ENCODE measurements around the gene SSRP1. TPM values are rescaled to one million over a fixed set of nuclear protein-coding genes. Genes with fewer than 3 reads are reported as not detected.

The SSRP1 gene
- total RNA-seq, 1 donor from 2014 or later = 96.6 TPM

GRCh38 chr11:57347336-57347735 lies 11.6 kb upstream of the SSRP1 start:
- H3K36me3 ChIP-seq (ENCODE audit: control insufficient read depth, insufficient read depth, low read length) = no peaks in the 10 kb centered on the region
- TF ChIP-seq CTCF (IDR thresholded peaks at IDR 0.05; ENCODE audit: insufficient read depth, low read length, severe bottlenecking) = no peak
- no peak for DNase-seq (ENCODE audit: low read depth)
- H3K27me3 ChIP-seq (ENCODE audit: control insufficient read depth, insufficient read depth, low read length) = no peaks in the 10 kb centered on the region
- no peak for FAIRE-seq
- H3K4me3 ChIP-seq (ENCODE audit: low read depth, low read length) = no peak overlapping the region

GRCh38 chr11:57345555-57346211 lies 10.0 kb upstream of the SSRP1 start:
- DNase-seq (ENCODE audit: low read depth) = peak; percentile 56
- TF ChIP-seq CTCF (IDR thresholded peaks at IDR 0.05; ENCODE audit: insufficient read depth, low read length, severe bottlenecking) = peak; percentile 75
- Histone ChIP-seq H3K4me3 (ENCODE audit: low read depth, low read length) (no peak overlapping the region), H3K27me3 (ENCODE audit: control insufficient read depth, insufficient read depth, low read length) (no peaks in the 10 kb centered on the region), H3K36me3 (ENCODE audit: control insufficient read depth, insufficient read depth, low read length) (no peaks in the 10 kb centered on the region)
- no peak for FAIRE-seq

GRCh38 chr11:57344826-57345225 lies 9.1 kb upstream of the SSRP1 start:
- no peak for DNase-seq (ENCODE audit: low read depth)

GRCh38 chr11:57343825-57344224 lies 8.1 kb upstream of the SSRP1 start:
- FAIRE-seq (no peak), DNase-seq (ENCODE audit: low read depth) (no peak)
- TF ChIP-seq CTCF (IDR thresholded peaks at IDR 0.05; ENCODE audit: insufficient read depth, low read length, severe bottlenecking) = no peak
- Histone ChIP-seq H3K4me3 (ENCODE audit: low read depth, low read length) (no peak overlapping the region), H3K36me3 (ENCODE audit: control insufficient read depth, insufficient read depth, low read length) (no peaks in the 10 kb centered on the region), H3K27me3 (ENCODE audit: control insufficient read depth, insufficient read depth, low read length) (no peaks in the 10 kb centered on the region)

More at GRCh38 chr11:57344826-57345225, 9.1 kb upstream of the SSRP1 start:
- Histone ChIP-seq H3K36me3 (ENCODE audit: control insufficient read depth, insufficient read depth, low read length) (no peaks in the 10 kb centered on the region), H3K27me3 (ENCODE audit: control insufficient read depth, insufficient read depth, low read length) (no peaks in the 10 kb centered on the region), H3K4me3 (ENCODE audit: low read depth, low read length) (no peak overlapping the region)
- peak; percentile 90 for FAIRE-seq
- TF ChIP-seq CTCF (IDR thresholded peaks at IDR 0.05; ENCODE audit: insufficient read depth, low read length, severe bottlenecking) = no peak

- no peaks in the 10 kb centered on the region for H3K27me3 ChIP-seq (ENCODE audit: control insufficient read depth, insufficient read depth, low read length)
- no peak for TF ChIP-seq CTCF (IDR thresholded peaks at IDR 0.05; ENCODE audit: insufficient read depth, low read length, severe bottlenecking)
- DNase-seq (ENCODE audit: low read depth) (no peak), FAIRE-seq (no peak)
- no peak overlapping the region for H3K4me3 ChIP-seq (ENCODE audit: low read depth, low read length)
- H3K36me3 ChIP-seq (ENCODE audit: control insufficient read depth, insufficient read depth, low read length) = no peaks in the 10 kb centered on the region
Observed at GRCh38 chr11:57342702-57343101, 7.0 kb upstream of the SSRP1 start.
